ENCODE results near the gene LBHD2. TPM values are rescaled to one million over a fixed set of nuclear protein-coding genes. Genes with fewer than 3 reads are reported as not detected.

The LBHD2 gene
- total and polyA plus RNA-seq, 2 experiments from 2014 or later: not detected

DNA sequence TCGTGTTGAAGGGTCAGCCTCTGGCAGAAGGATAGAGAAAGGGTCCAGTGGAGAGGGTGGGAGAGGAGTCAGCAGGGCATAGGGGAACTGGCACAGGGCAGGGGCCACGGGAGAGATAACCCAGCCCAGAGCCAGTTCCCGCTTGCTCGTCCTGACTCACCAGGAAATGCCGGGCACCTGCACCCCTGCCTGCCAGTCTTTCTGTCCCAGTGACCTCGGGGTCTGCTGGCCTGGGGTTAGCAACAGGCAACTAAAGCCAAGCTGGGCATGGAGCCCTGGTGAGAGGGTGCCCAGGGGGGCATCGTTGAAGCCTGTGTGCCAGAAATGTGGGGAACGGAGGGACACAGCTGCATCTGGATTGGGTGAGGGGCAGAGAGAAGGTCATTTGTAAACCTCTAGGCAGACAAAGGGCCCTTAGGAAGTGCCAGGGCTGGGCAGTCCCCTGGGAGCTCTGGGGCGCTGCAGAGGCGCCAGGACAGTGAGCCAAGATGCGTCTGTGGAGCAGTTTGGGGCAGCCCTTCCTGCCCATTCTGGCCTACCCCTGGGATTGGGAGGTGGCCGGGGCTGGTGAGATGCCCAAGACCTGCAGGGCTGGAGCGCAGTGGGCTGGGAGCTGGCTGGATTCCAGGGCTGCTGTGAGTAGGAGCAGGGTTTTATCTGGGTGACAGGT lies 44.8 kb downstream of the LBHD2 start (continued):
- TF ChIP-seq, protein P1, sequence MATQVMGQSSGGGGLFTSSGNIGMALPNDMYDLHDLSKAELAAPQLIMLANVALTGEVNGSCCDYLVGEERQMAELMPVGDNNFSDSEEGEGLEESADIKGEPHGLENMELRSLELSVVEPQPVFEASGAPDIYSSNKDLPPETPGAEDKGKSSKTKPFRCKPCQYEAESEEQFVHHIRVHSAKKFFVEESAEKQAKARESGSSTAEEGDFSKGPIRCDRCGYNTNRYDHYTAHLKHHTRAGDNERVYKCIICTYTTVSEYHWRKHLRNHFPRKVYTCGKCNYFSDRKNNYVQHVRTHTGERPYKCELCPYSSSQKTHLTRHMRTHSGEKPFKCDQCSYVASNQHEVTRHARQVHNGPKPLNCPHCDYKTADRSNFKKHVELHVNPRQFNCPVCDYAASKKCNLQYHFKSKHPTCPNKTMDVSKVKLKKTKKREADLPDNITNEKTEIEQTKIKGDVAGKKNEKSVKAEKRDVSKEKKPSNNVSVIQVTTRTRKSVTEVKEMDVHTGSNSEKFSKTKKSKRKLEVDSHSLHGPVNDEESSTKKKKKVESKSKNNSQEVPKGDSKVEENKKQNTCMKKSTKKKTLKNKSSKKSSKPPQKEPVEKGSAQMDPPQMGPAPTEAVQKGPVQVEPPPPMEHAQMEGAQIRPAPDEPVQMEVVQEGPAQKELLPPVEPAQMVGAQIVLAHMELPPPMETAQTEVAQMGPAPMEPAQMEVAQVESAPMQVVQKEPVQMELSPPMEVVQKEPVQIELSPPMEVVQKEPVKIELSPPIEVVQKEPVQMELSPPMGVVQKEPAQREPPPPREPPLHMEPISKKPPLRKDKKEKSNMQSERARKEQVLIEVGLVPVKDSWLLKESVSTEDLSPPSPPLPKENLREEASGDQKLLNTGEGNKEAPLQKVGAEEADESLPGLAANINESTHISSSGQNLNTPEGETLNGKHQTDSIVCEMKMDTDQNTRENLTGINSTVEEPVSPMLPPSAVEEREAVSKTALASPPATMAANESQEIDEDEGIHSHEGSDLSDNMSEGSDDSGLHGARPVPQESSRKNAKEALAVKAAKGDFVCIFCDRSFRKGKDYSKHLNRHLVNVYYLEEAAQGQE (IDR thresholded peaks at IDR 0.05; ENCODE audit: unreplicated experiment): no peak
- no peak for TF ChIP-seq ZNF114 (CRISPR knock-in tag; IDR thresholded peaks at IDR 0.05)
- TF ChIP-seq EZH2 (IDR thresholded peaks at IDR 0.05; ENCODE audit: low read depth, unreplicated experiment): no peak

DNA sequence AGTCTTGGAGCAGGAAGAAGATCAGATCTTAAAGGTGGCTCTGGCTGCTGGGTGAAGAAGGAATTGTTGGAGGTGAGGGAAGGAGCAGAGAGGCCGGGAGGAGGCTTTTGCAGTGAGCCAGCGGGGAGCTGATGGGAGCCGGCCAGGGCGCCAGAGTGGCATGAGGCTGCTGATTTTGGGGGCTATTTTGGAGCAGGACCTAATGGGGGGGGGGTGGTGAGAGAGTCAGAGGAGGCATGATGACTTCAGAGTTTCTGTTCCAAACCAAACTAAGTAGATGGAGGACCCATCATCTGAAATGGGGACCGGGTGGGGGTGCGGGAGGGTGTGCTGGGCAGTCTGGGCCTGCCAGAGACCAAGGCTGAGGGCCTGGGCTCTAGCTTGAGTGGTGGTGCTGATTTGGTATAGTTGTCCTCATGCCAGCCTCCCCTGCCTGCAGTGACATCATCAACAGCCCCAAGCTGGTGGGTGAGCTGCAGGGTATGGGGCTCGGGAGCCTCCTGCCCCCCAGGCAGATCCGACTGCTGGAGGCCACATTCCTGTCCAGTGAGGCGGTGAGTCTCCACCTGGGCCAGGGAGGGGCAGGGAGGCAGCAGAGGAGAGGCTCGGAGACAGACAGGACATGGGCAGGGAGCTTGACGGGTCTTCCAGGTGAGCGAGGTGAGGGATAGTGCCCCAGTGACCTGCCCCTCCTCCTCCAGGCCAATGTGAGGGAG lies 45.4 kb downstream of the LBHD2 start:
- Histone ChIP-seq H4K20me1 (replicated peaks; ENCODE audit: insufficient read depth) (peaks cover 9% of the 10 kb centered on the region), H3K4me2 (no peak overlapping the region), H3K27ac (ENCODE audit: low read depth) (no peak overlapping the region), H3K4me1 (ENCODE audit: insufficient read depth) (no peaks in the 10 kb centered on the region), H3K36me3 (ENCODE audit: insufficient read depth) (no peaks in the 10 kb centered on the region), H3K4me3 (no peak overlapping the region), H3K9me2 (ENCODE audit: insufficient read depth) (no peaks in the 10 kb centered on the region), H3K79me2 (replicated peaks; ENCODE audit: insufficient read depth) (no peaks in the 10 kb centered on the region), H3K27me3 (ENCODE audit: insufficient read depth) (peaks cover 40% of the 10 kb centered on the region), H3F3A (replicated peaks; ENCODE audit: low read depth) (0 out of 2 replicates have a peak, but pooled peaks cover 5% of the 10 kb centered on the region), H2AFZ (no peak overlapping the region)
- peaks cover 7% of the 10 kb centered on the region for H3K4me1 Mint-ChIP-seq
- H3K36me3 Mint-ChIP-seq (ENCODE audit: low read depth): peaks cover 8% of the 10 kb centered on the region; the same call in 1 of the 3 replicates
- no peak for ATAC-seq
- no peak overlapping the region; the same call in 2 of the 3 replicates for H3K4me3 Mint-ChIP-seq
- DNase-seq (ENCODE audit: low spot score): no peak
- H3K9me3 Mint-ChIP-seq: no peaks in the 10 kb centered on the region; the same call in 1 of the 3 replicates
- no peak overlapping the region for H3K27ac Mint-ChIP-seq
- peaks cover 44% of the 10 kb centered on the region for H3K27me3 Mint-ChIP-seq (ENCODE audit: insufficient read depth, low read depth, poor library complexity)
- TF ChIP-seq EZH2 (IDR thresholded peaks at IDR 0.05; ENCODE audit: low read depth, unreplicated experiment): no peak
- no peak for TF ChIP-seq NANOG (IDR thresholded peaks at IDR 0.05; ENCODE audit: borderline replicate concordance)
- TF ChIP-seq EZH2phosphoT487 (IDR thresholded peaks at IDR 0.05; ENCODE audit: unreplicated experiment): no peak
- no peak for TF ChIP-seq CREB1 (CRISPR knock-in tag; IDR thresholded peaks at IDR 0.05; ENCODE audit: low read depth)
- TF ChIP-seq ZNF331 (CRISPR knock-in tag; IDR thresholded peaks at IDR 0.05; ENCODE audit: low read depth): no peak
- TF ChIP-seq, protein P2, sequence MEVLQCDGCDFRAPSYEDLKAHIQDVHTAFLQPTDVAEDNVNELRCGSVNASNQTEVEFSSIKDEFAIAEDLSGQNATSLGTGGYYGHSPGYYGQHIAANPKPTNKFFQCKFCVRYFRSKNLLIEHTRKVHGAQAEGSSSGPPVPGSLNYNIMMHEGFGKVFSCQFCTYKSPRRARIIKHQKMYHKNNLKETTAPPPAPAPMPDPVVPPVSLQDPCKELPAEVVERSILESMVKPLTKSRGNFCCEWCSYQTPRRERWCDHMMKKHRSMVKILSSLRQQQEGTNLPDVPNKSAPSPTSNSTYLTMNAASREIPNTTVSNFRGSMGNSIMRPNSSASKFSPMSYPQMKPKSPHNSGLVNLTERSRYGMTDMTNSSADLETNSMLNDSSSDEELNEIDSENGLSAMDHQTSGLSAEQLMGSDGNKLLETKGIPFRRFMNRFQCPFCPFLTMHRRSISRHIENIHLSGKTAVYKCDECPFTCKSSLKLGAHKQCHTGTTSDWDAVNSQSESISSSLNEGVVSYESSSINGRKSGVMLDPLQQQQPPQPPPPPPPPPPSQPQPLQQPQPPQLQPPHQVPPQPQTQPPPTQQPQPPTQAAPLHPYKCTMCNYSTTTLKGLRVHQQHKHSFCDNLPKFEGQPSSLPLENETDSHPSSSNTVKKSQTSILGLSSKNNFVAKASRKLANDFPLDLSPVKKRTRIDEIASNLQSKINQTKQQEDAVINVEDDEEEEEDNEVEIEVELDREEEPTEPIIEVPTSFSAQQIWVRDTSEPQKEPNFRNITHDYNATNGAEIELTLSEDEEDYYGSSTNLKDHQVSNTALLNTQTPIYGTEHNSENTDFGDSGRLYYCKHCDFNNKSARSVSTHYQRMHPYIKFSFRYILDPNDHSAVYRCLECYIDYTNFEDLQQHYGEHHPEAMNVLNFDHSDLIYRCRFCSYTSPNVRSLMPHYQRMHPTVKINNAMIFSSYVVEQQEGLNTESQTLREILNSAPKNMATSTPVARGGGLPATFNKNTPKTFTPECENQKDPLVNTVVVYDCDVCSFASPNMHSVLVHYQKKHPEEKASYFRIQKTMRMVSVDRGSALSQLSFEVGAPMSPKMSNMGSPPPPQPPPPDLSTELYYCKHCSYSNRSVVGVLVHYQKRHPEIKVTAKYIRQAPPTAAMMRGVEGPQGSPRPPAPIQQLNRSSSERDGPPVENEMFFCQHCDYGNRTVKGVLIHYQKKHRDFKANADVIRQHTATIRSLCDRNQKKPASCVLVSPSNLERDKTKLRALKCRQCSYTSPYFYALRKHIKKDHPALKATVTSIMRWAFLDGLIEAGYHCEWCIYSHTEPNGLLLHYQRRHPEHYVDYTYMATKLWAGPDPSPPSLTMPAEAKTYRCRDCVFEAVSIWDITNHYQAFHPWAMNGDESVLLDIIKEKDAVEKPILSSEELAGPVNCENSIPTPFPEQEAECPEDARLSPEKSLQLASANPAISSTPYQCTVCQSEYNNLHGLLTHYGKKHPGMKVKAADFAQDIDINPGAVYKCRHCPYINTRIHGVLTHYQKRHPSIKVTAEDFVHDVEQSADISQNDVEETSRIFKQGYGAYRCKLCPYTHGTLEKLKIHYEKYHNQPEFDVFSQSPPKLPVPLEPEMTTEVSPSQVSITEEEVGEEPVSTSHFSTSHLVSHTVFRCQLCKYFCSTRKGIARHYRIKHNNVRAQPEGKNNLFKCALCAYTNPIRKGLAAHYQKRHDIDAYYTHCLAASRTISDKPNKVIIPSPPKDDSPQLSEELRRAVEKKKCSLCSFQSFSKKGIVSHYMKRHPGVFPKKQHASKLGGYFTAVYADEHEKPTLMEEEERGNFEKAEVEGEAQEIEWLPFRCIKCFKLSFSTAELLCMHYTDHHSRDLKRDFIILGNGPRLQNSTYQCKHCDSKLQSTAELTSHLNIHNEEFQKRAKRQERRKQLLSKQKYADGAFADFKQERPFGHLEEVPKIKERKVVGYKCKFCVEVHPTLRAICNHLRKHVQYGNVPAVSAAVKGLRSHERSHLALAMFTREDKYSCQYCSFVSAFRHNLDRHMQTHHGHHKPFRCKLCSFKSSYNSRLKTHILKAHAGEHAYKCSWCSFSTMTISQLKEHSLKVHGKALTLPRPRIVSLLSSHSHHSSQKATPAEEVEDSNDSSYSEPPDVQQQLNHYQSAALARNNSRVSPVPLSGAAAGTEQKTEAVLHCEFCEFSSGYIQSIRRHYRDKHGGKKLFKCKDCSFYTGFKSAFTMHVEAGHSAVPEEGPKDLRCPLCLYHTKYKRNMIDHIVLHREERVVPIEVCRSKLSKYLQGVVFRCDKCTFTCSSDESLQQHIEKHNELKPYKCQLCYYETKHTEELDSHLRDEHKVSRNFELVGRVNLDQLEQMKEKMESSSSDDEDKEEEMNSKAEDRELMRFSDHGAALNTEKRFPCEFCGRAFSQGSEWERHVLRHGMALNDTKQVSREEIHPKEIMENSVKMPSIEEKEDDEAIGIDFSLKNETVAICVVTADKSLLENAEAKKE (CRISPR knock-in tag; IDR thresholded peaks at IDR 0.05): no peak
- TF ChIP-seq, protein P1 (IDR thresholded peaks at IDR 0.05; ENCODE audit: unreplicated experiment): no peak

Measured in GM23338 (cell line).